22Rv1 (cell line): Measurements from ENCODE around the gene POLE2.

ENCODE experiments used
- ZFX ChIP-seq: fragments of 450-650 bp; IDR thresholded peaks from 2 replicates; pipeline ENCODE4 v1.6.1; 2017; ENCODE audit warnings: antibody characterized with exemption, borderline replicate concordance
- TF ChIP-seq, protein P1 (sequence below): fragments of 450-650 bp; IDR thresholded peaks from 2 replicates; pipeline ENCODE4 v1.5.1; 2017; ENCODE audit warnings: mild to moderate bottlenecking

GRCh38 chr14:49637534-49638078, 50.4 kb downstream of the POLE2 start:
- TF ChIP-seq, protein P1, sequence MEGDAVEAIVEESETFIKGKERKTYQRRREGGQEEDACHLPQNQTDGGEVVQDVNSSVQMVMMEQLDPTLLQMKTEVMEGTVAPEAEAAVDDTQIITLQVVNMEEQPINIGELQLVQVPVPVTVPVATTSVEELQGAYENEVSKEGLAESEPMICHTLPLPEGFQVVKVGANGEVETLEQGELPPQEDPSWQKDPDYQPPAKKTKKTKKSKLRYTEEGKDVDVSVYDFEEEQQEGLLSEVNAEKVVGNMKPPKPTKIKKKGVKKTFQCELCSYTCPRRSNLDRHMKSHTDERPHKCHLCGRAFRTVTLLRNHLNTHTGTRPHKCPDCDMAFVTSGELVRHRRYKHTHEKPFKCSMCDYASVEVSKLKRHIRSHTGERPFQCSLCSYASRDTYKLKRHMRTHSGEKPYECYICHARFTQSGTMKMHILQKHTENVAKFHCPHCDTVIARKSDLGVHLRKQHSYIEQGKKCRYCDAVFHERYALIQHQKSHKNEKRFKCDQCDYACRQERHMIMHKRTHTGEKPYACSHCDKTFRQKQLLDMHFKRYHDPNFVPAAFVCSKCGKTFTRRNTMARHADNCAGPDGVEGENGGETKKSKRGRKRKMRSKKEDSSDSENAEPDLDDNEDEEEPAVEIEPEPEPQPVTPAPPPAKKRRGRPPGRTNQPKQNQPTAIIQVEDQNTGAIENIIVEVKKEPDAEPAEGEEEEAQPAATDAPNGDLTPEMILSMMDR = no peak
- no peak for TF ChIP-seq ZFX
